Measurements from ENCODE around the gene GRM1.

GRM1 gene

GRCh38 chr6:146361128-146361924, 332.5 kb downstream of the GRM1 start:
- FAIRE-seq (no peak), DNase-seq (ENCODE audit: insufficient read length, low spot score) (no peak)

GRCh38 chr6:146363838-146364607, 335.2 kb downstream of the GRM1 start:
- no peak for FAIRE-seq
- DNase-seq (ENCODE audit: insufficient read length, low spot score) = no peak

GRCh38 chr6:146364816-146365594, 336.1 kb downstream of the GRM1 start:
- DNase-seq (ENCODE audit: insufficient read length, low spot score) (no peak), FAIRE-seq (no peak)

DNA sequence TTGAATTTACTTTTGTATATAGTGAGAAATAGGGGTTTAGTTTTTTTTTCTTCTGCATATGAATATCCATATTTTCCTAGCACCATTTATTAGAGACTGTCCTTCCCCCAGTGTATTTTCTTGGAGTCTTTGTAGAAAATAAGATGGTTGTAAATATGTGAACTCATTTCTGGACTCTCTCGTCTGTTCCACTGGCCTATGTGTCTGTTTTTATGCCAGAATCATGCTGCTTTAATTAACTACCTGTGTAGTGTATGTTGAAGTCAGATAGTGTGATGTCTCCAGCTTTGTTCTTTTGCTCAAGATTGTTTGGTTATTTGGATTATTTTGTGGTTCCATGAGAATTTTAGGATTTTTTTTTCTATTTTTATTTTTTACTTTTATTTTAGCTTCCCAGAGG, 338.2 kb downstream of the GRM1 start:
- DNase-seq (ENCODE audit: insufficient read length, low spot score) (no peak), FAIRE-seq (no peak)

DNA sequence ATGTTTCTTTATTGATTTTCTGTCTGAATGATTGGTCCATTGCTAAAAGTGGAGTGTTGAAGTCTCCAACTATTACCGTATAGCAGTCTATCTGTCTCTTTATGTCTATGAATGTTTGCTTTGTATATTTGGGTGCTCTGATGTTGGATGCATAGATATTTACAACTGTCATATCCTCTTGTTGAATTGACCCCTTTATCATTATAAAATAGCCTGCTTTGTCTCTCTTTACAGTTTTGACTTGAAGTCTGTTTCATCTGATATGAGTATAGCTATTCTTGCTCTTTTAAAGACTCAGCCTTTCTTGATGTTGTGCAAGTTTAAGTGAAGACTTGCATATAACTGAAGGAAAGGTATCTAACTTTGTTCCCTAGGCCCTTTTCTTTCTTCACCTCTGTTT, 341.0 kb downstream of the GRM1 start:
- DNase-seq (ENCODE audit: insufficient read length, low spot score) = no peak
- no peak for FAIRE-seq

GRCh38 chr6:146381486-146381885, 352.6 kb downstream of the GRM1 start:
- no peak for DNase-seq (ENCODE audit: insufficient read length, low spot score)
- no peak for FAIRE-seq

DNA sequence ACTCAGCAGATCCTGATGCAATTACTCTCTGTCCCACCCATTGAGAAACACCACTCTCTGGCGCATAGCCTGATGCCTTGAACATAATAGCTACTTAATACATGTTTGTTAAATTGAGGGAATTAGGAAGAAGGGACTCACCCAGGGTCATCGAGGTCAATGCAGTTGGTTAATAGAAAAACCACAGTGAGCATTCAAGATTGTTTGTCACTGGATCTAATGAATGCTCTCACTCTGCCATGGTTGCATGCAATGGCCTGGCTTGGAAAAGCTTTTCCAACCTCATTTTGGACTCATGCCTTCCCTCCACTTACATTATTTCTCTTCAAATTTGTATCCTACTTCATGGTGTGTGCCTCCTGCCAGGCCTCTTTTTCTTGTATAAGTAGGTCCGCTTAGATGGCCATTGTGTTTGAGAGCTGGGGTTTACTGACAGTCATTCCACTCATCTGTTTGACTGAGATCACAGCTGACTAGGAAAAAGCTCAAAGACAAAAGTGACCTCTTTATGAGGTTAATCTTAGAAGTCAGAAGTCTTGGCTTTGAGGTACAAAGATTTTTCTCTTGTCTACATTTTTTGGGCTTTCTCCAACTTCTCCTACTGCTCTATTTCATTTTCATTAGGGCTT, 360.0 kb downstream of the GRM1 start:
- DNase-seq (ENCODE audit: insufficient read length, low spot score) = no peak
- no peak for FAIRE-seq

DNA sequence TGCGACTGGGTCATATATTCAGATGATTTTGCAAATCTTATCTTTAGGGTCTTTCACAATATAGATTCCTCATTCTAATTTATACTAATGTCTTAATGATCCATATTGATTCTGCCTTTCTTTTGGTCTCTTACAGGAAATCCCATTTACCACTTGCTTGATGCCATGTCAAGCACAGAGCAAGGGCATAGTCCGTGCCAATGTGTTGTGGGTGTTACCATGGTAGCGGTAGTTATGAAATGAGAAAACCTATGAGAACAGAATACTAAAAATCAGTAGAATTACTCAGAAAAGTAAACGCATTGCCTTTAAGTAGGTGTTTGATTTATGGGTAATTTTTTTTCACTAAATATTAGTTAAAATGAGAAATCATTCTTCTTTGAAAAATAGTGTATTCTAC, 360.9 kb downstream of the GRM1 start:
- no peak for FAIRE-seq
- no peak for DNase-seq (ENCODE audit: insufficient read length, low spot score)

GRCh38 chr6:146397638-146398037, 368.8 kb downstream of the GRM1 start:
- FAIRE-seq (no peak), DNase-seq (ENCODE audit: insufficient read length, low spot score) (no peak)

- DNase-seq (ENCODE audit: insufficient read length, low spot score) (no peak), FAIRE-seq (no peak)
Observed at GRCh38 chr6:146402476-146402875, 373.6 kb downstream of the GRM1 start.

DNA sequence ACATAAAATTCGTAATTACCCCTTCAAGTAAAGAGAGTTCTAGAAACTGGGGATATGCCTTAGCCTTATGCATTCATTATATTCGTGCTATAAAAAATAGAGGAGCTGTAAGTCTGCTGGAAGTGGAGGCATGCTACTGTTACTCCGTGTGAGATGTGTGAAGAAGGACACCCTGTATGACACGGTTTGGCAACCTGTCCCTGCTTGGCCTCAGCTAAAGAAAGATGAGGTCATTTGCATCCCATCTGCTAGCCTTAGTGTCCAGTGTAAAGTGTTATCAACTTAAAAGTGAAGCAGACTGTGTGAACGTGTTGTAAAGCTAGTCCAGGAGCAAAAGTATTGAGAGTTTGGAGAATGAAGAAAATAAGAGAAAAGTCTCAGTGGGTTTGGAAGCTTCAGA, 379.7 kb downstream of the GRM1 start:
- no peak for FAIRE-seq

DNA sequence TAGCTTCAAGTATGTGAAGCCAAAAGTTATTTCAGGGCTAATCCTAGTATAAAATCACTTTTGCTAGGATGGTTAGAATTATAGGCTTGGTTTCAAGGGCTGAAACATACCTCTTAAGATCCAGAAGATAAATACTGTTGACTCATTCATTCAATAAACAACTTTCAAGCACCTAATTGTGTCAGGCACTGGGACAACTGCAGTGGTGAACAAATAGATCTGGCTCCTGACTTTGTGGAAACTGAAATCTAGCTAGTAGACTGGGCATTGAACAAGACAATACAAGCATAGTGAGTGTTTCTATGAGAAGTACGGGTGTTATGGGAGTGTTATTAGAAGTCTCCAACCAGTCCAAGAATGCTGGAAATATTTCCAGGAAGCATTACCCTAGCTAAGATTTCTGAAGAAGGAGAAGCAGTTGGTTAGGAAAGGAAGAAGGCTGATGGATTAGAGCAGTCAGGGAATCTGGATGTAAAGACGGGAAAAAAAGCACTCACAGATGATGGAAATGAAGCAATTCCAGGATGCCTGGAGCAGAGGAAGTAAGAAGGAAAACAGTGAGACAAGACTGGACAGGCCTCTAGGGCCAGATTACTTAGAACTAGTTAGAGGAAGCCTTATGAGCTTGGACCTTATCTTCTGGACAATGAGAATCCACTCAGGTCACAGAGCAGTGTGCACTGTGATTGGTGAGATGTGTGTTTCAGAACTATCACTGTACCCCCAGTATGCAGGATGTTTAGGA, 382.2 kb downstream of the GRM1 start:
- no peak for FAIRE-seq

More for the DNA sequence above, 379.7 kb downstream of the GRM1 start:
- no peak for DNase-seq (ENCODE audit: insufficient read length, low spot score)

GRCh38 chr6:146419576-146419975, 390.7 kb downstream of the GRM1 start:
- DNase-seq (ENCODE audit: insufficient read length, low spot score) (no peak), FAIRE-seq (no peak)

More for the DNA sequence above, 382.2 kb downstream of the GRM1 start:
- no peak for DNase-seq (ENCODE audit: insufficient read length, low spot score)

GRCh38 chr6:146420255-146420654, 391.4 kb downstream of the GRM1 start:
- FAIRE-seq (no peak), DNase-seq (ENCODE audit: insufficient read length, low spot score) (no peak)

DNA sequence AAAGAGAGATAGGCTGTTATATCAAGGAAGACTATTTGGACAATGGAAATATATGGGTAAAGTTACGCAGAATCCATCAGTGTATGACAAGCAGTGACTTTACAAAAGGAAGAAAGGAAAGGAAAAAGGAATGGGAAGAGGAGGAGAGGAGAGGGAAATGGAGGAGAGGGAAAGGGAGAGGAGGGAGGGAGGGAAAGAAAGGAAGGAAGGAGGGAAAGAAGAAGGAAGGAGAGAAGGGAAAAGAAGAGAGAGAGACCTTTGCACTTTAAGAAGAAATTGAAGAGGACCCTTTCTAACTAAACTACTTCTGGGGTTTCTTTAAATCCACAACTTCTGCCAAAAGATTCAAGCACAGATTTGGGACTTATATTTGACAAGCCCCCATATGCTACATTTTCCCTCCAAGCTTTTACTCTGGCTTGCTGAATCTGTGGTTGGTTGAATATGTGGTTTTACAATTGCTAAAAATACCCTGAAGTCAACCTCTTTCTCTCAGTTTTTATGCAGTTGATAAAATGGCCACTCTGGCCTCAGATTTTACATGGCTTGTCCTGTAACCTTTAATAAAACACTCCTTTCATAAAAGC, 394.0 kb downstream of the GRM1 start:
- DNase-seq (ENCODE audit: insufficient read length, low spot score) (no peak), FAIRE-seq (no peak)

- no peak for DNase-seq (ENCODE audit: insufficient read length, low spot score)
- no peak for FAIRE-seq
Observed at GRCh38 chr6:146423452-146423851, 394.6 kb downstream of the GRM1 start.

GRCh38 chr6:146426516-146426915, 397.7 kb downstream of the GRM1 start:
- DNase-seq (ENCODE audit: insufficient read length, low spot score) = no peak
- no peak for FAIRE-seq

DNA sequence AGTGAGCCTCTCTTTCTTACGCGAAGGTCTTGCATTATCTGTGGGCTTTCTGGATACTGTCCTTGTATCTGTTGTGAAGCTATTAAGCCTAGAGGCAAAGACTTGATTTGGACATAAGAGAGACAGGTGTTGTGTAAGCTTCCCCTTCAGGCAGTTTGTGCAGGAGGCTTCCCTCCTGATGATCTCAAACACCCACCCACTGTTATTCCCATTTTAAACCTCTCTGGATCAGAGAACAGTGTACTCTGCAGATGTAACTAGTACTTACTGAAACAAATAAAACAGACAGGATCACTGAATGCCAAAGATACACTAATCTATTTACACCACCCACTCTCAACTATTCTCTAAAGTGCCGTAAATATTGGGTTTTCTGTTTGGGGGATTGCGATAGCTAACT, 401.0 kb downstream of the GRM1 start:
- FAIRE-seq = no peak
- no peak for DNase-seq (ENCODE audit: insufficient read length, low spot score)

DNA sequence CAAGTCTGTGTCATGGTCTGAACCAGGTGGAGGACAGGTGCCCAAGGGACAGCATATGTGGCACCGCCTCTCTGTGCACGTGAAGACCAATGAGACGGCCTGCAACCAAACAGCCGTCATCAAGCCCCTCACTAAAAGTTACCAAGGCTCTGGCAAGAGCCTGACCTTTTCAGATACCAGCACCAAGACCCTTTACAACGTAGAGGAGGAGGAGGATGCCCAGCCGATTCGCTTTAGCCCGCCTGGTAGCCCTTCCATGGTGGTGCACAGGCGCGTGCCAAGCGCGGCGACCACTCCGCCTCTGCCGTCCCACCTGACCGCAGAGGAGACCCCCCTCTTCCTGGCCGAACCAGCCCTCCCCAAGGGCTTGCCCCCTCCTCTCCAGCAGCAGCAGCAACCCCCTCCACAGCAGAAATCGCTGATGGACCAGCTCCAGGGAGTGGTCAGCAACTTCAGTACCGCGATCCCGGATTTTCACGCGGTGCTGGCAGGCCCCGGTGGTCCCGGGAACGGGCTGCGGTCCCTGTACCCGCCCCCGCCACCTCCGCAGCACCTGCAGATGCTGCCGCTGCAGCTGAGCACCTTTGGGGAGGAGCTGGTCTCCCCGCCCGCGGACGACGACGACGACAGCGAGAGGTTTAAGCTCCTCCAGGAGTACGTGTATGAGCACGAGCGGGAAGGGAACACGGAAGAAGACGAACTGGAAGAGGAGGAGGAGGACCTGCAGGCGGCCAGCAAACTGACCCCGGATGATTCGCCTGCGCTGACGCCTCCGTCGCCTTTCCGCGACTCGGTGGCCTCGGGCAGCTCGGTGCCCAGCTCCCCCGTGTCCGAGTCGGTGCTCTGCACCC, 405.2 kb downstream of the GRM1 start:
- no peak for FAIRE-seq
- DNase-seq (ENCODE audit: insufficient read length, low spot score) = no peak
